ENCODE results near the gene EIF4A3.

The EIF4A3 gene

DNA sequence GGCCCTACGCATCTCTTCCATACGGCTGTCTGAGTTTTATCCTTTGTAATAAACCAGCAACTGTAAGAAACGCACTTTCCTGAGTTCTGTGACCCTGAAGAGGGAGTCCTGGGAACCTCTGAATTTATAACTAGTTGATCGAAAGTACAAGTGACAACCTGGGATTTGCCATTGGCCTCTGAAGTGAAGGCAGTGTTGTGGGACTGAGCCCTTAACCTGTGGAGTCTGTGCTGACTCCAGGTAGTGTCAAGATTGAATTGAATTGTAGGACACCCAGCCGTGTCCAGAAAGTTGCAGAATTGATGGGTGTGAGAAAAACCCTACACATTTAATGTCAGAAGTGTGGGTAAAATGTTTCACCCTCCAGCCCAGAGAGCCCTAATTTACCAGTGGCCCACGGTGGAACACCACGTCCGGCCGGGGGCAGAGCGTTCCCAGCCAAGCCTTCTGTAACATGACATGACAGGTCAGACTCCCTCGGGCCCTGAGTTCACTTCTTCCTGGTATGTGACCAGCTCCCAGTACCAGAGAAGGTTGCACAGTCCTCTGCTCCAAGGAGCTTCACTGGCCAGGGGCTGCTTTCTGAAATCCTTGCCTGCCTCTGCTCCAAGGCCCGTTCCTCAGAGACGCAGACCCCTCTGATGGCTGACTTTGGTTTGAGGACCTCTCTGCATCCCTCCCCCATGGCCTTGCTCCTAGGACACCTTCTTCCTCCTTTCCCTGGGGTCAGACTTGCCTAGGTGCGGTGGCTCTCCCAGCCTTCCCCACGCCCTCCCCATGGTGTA, 44.1 kb downstream of the EIF4A3 start:
- TF ChIP-seq, protein P1, sequence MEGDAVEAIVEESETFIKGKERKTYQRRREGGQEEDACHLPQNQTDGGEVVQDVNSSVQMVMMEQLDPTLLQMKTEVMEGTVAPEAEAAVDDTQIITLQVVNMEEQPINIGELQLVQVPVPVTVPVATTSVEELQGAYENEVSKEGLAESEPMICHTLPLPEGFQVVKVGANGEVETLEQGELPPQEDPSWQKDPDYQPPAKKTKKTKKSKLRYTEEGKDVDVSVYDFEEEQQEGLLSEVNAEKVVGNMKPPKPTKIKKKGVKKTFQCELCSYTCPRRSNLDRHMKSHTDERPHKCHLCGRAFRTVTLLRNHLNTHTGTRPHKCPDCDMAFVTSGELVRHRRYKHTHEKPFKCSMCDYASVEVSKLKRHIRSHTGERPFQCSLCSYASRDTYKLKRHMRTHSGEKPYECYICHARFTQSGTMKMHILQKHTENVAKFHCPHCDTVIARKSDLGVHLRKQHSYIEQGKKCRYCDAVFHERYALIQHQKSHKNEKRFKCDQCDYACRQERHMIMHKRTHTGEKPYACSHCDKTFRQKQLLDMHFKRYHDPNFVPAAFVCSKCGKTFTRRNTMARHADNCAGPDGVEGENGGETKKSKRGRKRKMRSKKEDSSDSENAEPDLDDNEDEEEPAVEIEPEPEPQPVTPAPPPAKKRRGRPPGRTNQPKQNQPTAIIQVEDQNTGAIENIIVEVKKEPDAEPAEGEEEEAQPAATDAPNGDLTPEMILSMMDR (IDR thresholded peaks at IDR 0.05): no peak
- H3K36me3 ChIP-seq (ENCODE audit: control insufficient read depth, insufficient read depth, low read length): no peaks in the 10 kb centered on the region
- H3K9ac ChIP-seq: no peak overlapping the region
- no peaks in the 10 kb centered on the region for H3K9me3 ChIP-seq (ENCODE audit: control insufficient read depth, low read length)
- H3K4me3 ChIP-seq (ENCODE audit: low read depth, low read length): peak overlapping the region; percentile 72
- peaks cover 5% of the 10 kb centered on the region for H3K4me1 ChIP-seq
- H3K79me2 ChIP-seq: no peaks in the 10 kb centered on the region
- H3K27me3 ChIP-seq (ENCODE audit: control insufficient read depth, insufficient read depth, low read length): no peaks in the 10 kb centered on the region
- H2AFZ ChIP-seq: no peak overlapping the region
- H3K27ac ChIP-seq: no peak overlapping the region
- peak overlapping the region; percentile 99 for H3K4me2 ChIP-seq (ENCODE audit: low read length)

- Histone ChIP-seq H3K79me2 (no peaks in the 10 kb centered on the region), H3K4me3 (ENCODE audit: low read depth, low read length) (peak overlapping the region; percentile 72), H2AFZ (peak overlapping the region; percentile 98), H3K4me2 (ENCODE audit: low read length) (peak overlapping the region; percentile 99), H3K4me1 (peaks cover 5% of the 10 kb centered on the region), H3K27me3 (ENCODE audit: control insufficient read depth, insufficient read depth, low read length) (no peaks in the 10 kb centered on the region), H3K27ac (peak overlapping the region; percentile 60), H3K9me3 (ENCODE audit: control insufficient read depth, low read length) (no peaks in the 10 kb centered on the region), H3K36me3 (ENCODE audit: control insufficient read depth, insufficient read depth, low read length) (no peaks in the 10 kb centered on the region), H3K9ac (peak overlapping the region; percentile 89)
- TF ChIP-seq, protein P1 (IDR thresholded peaks at IDR 0.05): no peak
These were observed 44.8 kb downstream of the EIF4A3 start for GRCh38 chr17:80101946-80102663.

DNA sequence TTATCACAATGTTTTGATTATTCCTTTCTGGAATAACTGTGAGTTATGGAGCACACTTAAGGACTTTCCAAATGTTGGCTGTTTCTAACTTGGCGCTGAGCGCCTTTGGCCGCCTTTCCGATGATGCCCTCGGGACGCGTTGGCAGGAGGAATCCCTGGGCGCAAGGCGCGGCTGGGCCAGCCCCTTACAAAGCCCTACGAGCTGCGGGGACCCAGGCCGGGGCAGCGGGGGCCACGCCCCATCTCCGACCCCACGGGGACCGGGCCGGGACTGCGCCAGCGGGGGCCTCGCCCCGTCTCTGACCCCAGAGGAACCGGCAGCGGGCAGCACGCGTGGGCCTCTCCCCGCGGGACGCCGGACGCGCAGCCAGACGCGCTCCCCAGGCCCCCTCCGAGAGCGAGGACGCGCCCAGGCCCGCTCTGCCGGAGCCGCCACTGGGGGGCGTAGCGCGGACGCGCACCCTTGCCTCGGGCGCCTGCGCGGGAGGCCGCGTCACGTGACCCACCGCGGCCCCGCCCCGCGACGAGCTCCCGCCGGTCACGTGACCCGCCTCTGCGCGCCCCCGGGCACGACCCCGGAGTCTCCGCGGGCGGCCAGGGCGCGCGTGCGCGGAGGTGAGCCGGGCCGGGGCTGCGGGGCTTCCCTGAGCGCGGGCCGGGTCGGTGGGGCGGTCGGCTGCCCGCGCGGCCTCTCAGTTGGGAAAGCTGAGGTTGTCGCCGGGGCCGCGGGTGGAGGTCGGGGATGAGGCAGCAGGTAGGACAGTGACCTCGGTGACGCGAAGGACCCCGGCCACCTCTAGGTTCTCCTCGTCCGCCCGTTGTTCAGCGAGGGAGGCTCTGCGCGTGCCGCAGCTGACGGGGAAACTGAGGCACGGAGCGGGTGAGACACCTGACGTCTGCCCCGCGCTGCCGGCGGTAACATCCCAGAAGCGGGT, 45.6 kb downstream of the EIF4A3 start, which contains the start of gene GAA:
GAA (plus strand) TSS at position 571 of the 935 bp plus-strand sequence. CDS start 3,006 bp downstream, outside the sequence.
- H3K9ac ChIP-seq: peak within 1 kb of the TSS; percentile 89

GRCh38 chr17:80100035-80100323, 46.9 kb downstream of the EIF4A3 start:
- Histone ChIP-seq H3K4me1 (peaks cover 5% of the 10 kb centered on the region), H2AFZ (no peak overlapping the region), H3K36me3 (ENCODE audit: control insufficient read depth, insufficient read depth, low read length) (no peaks in the 10 kb centered on the region), H3K79me2 (no peaks in the 10 kb centered on the region), H3K9ac (no peak overlapping the region), H3K9me3 (ENCODE audit: control insufficient read depth, low read length) (no peaks in the 10 kb centered on the region), H3K27me3 (ENCODE audit: control insufficient read depth, insufficient read depth, low read length) (no peaks in the 10 kb centered on the region), H3K4me3 (ENCODE audit: low read depth, low read length) (no peak overlapping the region), H3K4me2 (ENCODE audit: low read length) (no peak overlapping the region), H3K27ac (no peak overlapping the region)
- TF ChIP-seq, protein P1 (IDR thresholded peaks at IDR 0.05): no peak

More for the DNA sequence above, 45.6 kb downstream of the EIF4A3 start, which contains the start of gene GAA:
- Histone ChIP-seq H3K27ac (peak within 1 kb of the TSS; percentile 60), H3K9me3 (ENCODE audit: control insufficient read depth, low read length) (no peaks in the 10 kb centered on the region), H3K4me1 (peaks cover 5% of the 10 kb centered on the region), H3K27me3 (ENCODE audit: control insufficient read depth, insufficient read depth, low read length) (no peaks in the 10 kb centered on the region), H3K4me2 (ENCODE audit: low read length) (peak within 1 kb of the TSS; percentile 99), H2AFZ (peak within 1 kb of the TSS; percentile 99), H3K79me2 (no peaks in the 10 kb centered on the region), H3K4me3 (ENCODE audit: low read depth, low read length) (peak within 1 kb of the TSS; percentile 72), H3K36me3 (ENCODE audit: control insufficient read depth, insufficient read depth, low read length) (no peaks in the 10 kb centered on the region)
- TF ChIP-seq, protein P1 (IDR thresholded peaks at IDR 0.05): peak; percentile 71
